Suprapubic skin (tissue), 4 donors: ENCODE measurements around the gene IFIT5. TPM values are rescaled to one million over a fixed set of nuclear protein-coding genes. Genes with fewer than 3 reads are reported as not detected.
"Not testable (repeated sequence)": the region's sequence is repeated elsewhere in the genome, so short reads cannot be mapped to it uniquely, and the experiment has no call there.

ENCODE experiments used
- DNase-seq, 2 donors: peaks; one replicate each; pipeline ENCODE4 v3.0.0-alpha.2; 2019; ENCODE audit warnings: low spot score in 2 of 2
- H3K27ac ChIP-seq: fragments of 200-600 bp; sonication (generic); one replicate; pipeline ENCODE4 v1.5.1; 2019
- H3K27me3 ChIP-seq: fragments of 200-600 bp; sonication (generic); one replicate; pipeline ENCODE4 v1.5.1; 2019
- H3K36me3 ChIP-seq: fragments of 200-600 bp; sonication (generic); one replicate; pipeline ENCODE4 v1.5.1; 2019
- H3K4me1 ChIP-seq: fragments of 200-600 bp; sonication (generic); one replicate; pipeline ENCODE4 v1.5.1; 2019
- H3K4me3 ChIP-seq: fragments of 200-600 bp; sonication (generic); one replicate; pipeline ENCODE4 v1.5.1; 2019; ENCODE audit warnings: mild to moderate bottlenecking
- H3K9me3 ChIP-seq: fragments of 200-600 bp; sonication (generic); one replicate; pipeline ENCODE4 v1.5.1; 2019
- CTCF ChIP-seq, 2 donors: fragments of 200-600 bp in 1 of 2; fragments of 450-650 bp in 1 of 2; sonication (generic) in 1 of 2; IDR thresholded peaks; one replicate each; pipeline ENCODE4 v1.5.1; 2016 to 2019; ENCODE audit warnings: antibody characterized with exemption in 2 of 2, mild to moderate bottlenecking in 1 of 2, moderate library complexity in 1 of 2
- EP300 ChIP-seq: sonication (generic); formaldehyde crosslinking; IDR thresholded peaks from one replicate; pipeline ENCODE4 v1.6.1; 2017; ENCODE audit warnings: antibody characterized with exemption
- POLR2A ChIP-seq, 2 donors: fragments of 450-650 bp; IDR thresholded peaks; one replicate each; pipeline ENCODE4 v1.6.1; 2017; ENCODE audit warnings: antibody characterized with exemption in 2 of 2, mild to moderate bottlenecking in 2 of 2, moderate library complexity in 2 of 2
- POLR2AphosphoS5 ChIP-seq, 3 donors: sonication (generic); formaldehyde crosslinking; IDR thresholded peaks; one replicate each; pipeline ENCODE4 v1.6.1; 2017; ENCODE audit warnings: antibody characterized with exemption in 3 of 3
- WGBS: methylation state at CpG from one replicate; pipeline ENCODE4 v1.1.5; 2018; 5-methylcytosine and 5-hydroxymethylcytosine counted together
- total RNA-seq, 4 donors: library from RNA; depleted of rRNA; stranded (reverse); fragments of >200 nt; gene quantifications; one replicate each; pipeline ENCODE4 v1.1.0, GENCODE V29; 2016

Gene IFIT5
- total RNA-seq, 4 donors from 2014 or later: 4.3 to 8.2 (median 6.3) TPM

- TF ChIP-seq EP300: no peak
- TF ChIP-seq POLR2A (IDR thresholded peaks at IDR 0.05): no peak
- TF ChIP-seq POLR2AphosphoS5 (IDR thresholded peaks at IDR 0.05): no peak
- TF ChIP-seq CTCF (IDR thresholded peaks at IDR 0.05): no peak
- 91% methylated on average over 1 of the region's 1 CpG for WGBS
- no peaks in the 10 kb centered on the region for H3K36me3 ChIP-seq
- H3K4me1 ChIP-seq: no peaks in the 10 kb centered on the region
- no peaks in the 10 kb centered on the region for H3K9me3 ChIP-seq
- H3K27me3 ChIP-seq: no peaks in the 10 kb centered on the region
- no peak overlapping the region for H3K27ac ChIP-seq
- no peak for DNase-seq
- H3K4me3 ChIP-seq: no peak overlapping the region
Measured at GRCh38 chr10:89382757-89383156, 31.6 kb upstream of the IFIT5 start.

GRCh38 chr10:89384474-89385340, 29.7 kb upstream of the IFIT5 start:
- no peak overlapping the region for H3K27ac ChIP-seq
- no peaks in the 10 kb centered on the region for H3K4me1 ChIP-seq
- WGBS: 77% methylated on average over 4 of the region's 4 CpGs
- no peaks in the 10 kb centered on the region for H3K36me3 ChIP-seq
- TF ChIP-seq POLR2A (IDR thresholded peaks at IDR 0.05) (no peak), POLR2AphosphoS5 (IDR thresholded peaks at IDR 0.05) (no peak), CTCF (IDR thresholded peaks at IDR 0.05) (no peak), EP300 (no peak)
- H3K4me3 ChIP-seq: no peak overlapping the region
- DNase-seq: no peak
- no peaks in the 10 kb centered on the region for H3K9me3 ChIP-seq
- no peaks in the 10 kb centered on the region for H3K27me3 ChIP-seq

GRCh38 chr10:89388806-89389205, 25.6 kb upstream of the IFIT5 start:
- no peak overlapping the region for H3K4me3 ChIP-seq
- H3K4me1 ChIP-seq: peaks cover 26% of the 10 kb centered on the region
- no peaks in the 10 kb centered on the region for H3K36me3 ChIP-seq
- H3K27ac ChIP-seq: no peak overlapping the region
- TF ChIP-seq CTCF (IDR thresholded peaks at IDR 0.05) (no peak), POLR2AphosphoS5 (IDR thresholded peaks at IDR 0.05) (no peak), EP300 (no peak), POLR2A (IDR thresholded peaks at IDR 0.05) (no peak)
- no peak for DNase-seq
- H3K27me3 ChIP-seq: no peaks in the 10 kb centered on the region
- WGBS: 75% methylated on average over 2 of the region's 2 CpGs
- no peaks in the 10 kb centered on the region for H3K9me3 ChIP-seq

GRCh38 chr10:89389254-89389653, 25.1 kb upstream of the IFIT5 start:
- WGBS: 73% methylated on average over 1 of the region's 1 CpG
- Histone ChIP-seq H3K27ac (no peak overlapping the region), H3K9me3 (no peaks in the 10 kb centered on the region), H3K4me1 (peaks cover 31% of the 10 kb centered on the region), H3K27me3 (no peaks in the 10 kb centered on the region), H3K4me3 (no peak overlapping the region), H3K36me3 (no peaks in the 10 kb centered on the region)
- no peak for TF ChIP-seq POLR2A (IDR thresholded peaks at IDR 0.05)
- peak in 1 of 2 donors; percentile 20 for TF ChIP-seq CTCF (IDR thresholded peaks at IDR 0.05)
- no peak for TF ChIP-seq EP300
- TF ChIP-seq POLR2AphosphoS5 (IDR thresholded peaks at IDR 0.05): no peak
- no peak for DNase-seq

GRCh38 chr10:89390476-89391225, 23.7 kb upstream of the IFIT5 start:
- no peaks in the 10 kb centered on the region for H3K27me3 ChIP-seq
- no peaks in the 10 kb centered on the region for H3K36me3 ChIP-seq
- H3K27ac ChIP-seq: no peak overlapping the region
- 81% methylated on average over 5 of the region's 5 CpGs for WGBS
- H3K9me3 ChIP-seq: no peaks in the 10 kb centered on the region
- TF ChIP-seq POLR2A (IDR thresholded peaks at IDR 0.05): no peak
- no peak for TF ChIP-seq CTCF (IDR thresholded peaks at IDR 0.05)
- no peak for TF ChIP-seq EP300
- no peak for TF ChIP-seq POLR2AphosphoS5 (IDR thresholded peaks at IDR 0.05)
- no peak for DNase-seq
- H3K4me1 ChIP-seq: peaks cover 39% of the 10 kb centered on the region
- no peak overlapping the region for H3K4me3 ChIP-seq

- peaks cover 39% of the 10 kb centered on the region for H3K4me1 ChIP-seq
- not testable (repeated sequence) for H3K9me3 ChIP-seq, H3K4me3 ChIP-seq, H3K27me3 ChIP-seq, DNase-seq, H3K27ac ChIP-seq, H3K36me3 ChIP-seq
- WGBS: over 99% methylated on average over 4 of the region's 4 CpGs
Measured at GRCh38 chr10:89391226-89391576, 23.2 kb upstream of the IFIT5 start.
